SK-N-MC (cell line): ENCODE measurements around the gene HOXB9.

Source experiments
- DNase-seq: peaks from one replicate; pipeline ENCODE4 v3.0.0-alpha.2; 2011; ENCODE audit warnings: low read depth, low spot score
- H3K27ac ChIP-seq: fragments of 200-600 bp; sonication (generic); 2 replicates; pipeline ENCODE4 v1.5.1; 2016; ENCODE audit warnings: mixed run types
- H3K36me3 ChIP-seq: fragments of 200-600 bp; sonication (generic); 2 replicates; pipeline ENCODE4 v1.6.1; 2017; ENCODE audit warnings: antibody characterized with exemption, low read length, mixed read lengths; ENCODE audit not compliant: insufficient read depth
- H3K4me3 ChIP-seq: fragments of 200-600 bp; sonication (generic); 2 replicates; pipeline ENCODE4 v1.5.1; 2016
- H3K9ac ChIP-seq: fragments of 200-600 bp; sonication (generic); 2 replicates; pipeline ENCODE4 v1.8.0; 2017; ENCODE audit warnings: mixed run types, mixed read lengths; ENCODE audit not compliant: insufficient read length
- H3K9me3 ChIP-seq: fragments of 200-600 bp; sonication (generic); 2 replicates; pipeline ENCODE4 v1.6.1; 2017; ENCODE audit warnings: low read depth, mild to moderate bottlenecking, antibody characterized with exemption, low read length, moderate library complexity, mixed read lengths
- EZH2 ChIP-seq: fragments of 200-600 bp; sonication (generic); IDR thresholded peaks from one replicate; pipeline ENCODE4 v1.6.1; 2017; ENCODE audit warnings: antibody characterized with exemption
- FOXP2 ChIP-seq: optimal IDR thresholded peaks from 2 replicates; pipeline ENCODE3; 2011; ENCODE audit warnings: mild to moderate bottlenecking, moderate library complexity; ENCODE audit not compliant: insufficient read depth; ENCODE audit errors: extremely low read length, control extremely low read depth
- POLR2AphosphoS5 ChIP-seq: IDR thresholded peaks from 2 replicates; pipeline ENCODE4 v1.6.1; 2012; ENCODE audit warnings: mild to moderate bottlenecking, low read depth, low read length, borderline replicate concordance

The HOXB9 gene

GRCh38 chr17:48597778-48598631, 28.2 kb downstream of the HOXB9 start:
- Histone ChIP-seq H3K27ac (no peak overlapping the region), H3K4me3 (no peak overlapping the region), H3K9me3 (no peaks in the 10 kb centered on the region), H3K9ac (peak overlapping the region; percentile 25), H3K36me3 (peaks cover 15% of the 10 kb centered on the region)
- TF ChIP-seq POLR2AphosphoS5 (no peak), EZH2 (no peak), FOXP2 (no peak)
- no peak for DNase-seq

GRCh38 chr17:48597528-48597777, 28.7 kb downstream of the HOXB9 start:
- H3K27ac ChIP-seq, result no peak overlapping the region
- no peak overlapping the region for H3K4me3 ChIP-seq
- H3K36me3 ChIP-seq, result peaks cover 16% of the 10 kb centered on the region
- H3K9ac ChIP-seq, result no peak overlapping the region
- DNase-seq, result no peak
- TF ChIP-seq EZH2 (no peak), POLR2AphosphoS5 (no peak), FOXP2 (no peak)
- H3K9me3 ChIP-seq, result no peaks in the 10 kb centered on the region

- Histone ChIP-seq H3K36me3 (peaks cover 19% of the 10 kb centered on the region), H3K4me3 (no peak overlapping the region), H3K27ac (no peak overlapping the region), H3K9me3 (no peaks in the 10 kb centered on the region), H3K9ac (no peak overlapping the region)
- TF ChIP-seq FOXP2 (no peak), POLR2AphosphoS5 (no peak), EZH2 (no peak)
- no peak for DNase-seq
These were observed 29.2 kb downstream of the HOXB9 start for GRCh38 chr17:48596735-48597527.

DNA sequence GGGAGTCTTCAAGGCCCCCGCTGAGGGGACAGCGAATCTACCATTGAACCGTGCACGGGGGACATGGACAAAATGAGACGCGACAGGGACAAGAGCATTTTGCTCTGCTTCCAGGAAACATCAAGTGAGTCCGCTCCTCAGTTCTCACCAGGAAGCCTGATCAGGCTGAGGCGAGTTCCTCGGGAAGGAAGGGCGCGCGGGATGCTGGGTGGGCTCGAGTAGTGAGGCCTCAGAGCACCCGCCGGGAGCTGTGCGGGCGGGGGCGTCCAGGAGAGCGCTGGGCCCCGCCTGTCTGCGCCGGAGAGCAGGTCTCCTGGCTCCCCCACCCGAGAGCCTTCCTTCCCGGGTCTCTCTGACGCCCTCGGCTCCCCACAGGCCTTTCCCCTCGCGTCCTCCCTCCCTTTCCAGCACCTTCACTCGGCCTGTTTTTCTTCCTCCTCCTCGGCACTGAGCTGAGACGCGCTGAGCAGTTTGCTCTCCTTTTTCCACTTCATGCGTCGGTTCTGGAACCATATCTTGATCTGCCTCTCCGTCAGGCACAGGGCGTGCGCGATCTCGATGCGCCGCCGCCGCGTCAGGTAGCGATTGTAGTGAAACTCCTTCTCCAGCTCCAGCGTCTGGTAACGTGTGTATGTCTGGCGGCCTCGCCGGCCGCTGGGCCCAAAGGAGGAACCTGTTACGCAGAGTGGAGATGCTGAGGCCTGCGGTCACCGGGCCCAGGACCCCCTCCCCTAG, 30.0 kb downstream of the HOXB9 start:
- no peaks in the 10 kb centered on the region for H3K9me3 ChIP-seq
- TF ChIP-seq POLR2AphosphoS5 (no peak), EZH2 (no peak), FOXP2 (no peak)
- no peak overlapping the region for H3K4me3 ChIP-seq
- no peak overlapping the region for H3K9ac ChIP-seq
- DNase-seq, result no peak
- peaks cover 25% of the 10 kb centered on the region for H3K36me3 ChIP-seq
- peak overlapping the region; percentile 96; the same call in 1 of the 2 replicates for H3K27ac ChIP-seq

GRCh38 chr17:48595278-48595999, 30.7 kb downstream of the HOXB9 start:
- no peak for TF ChIP-seq FOXP2
- no peak for TF ChIP-seq EZH2
- TF ChIP-seq POLR2AphosphoS5, result no peak
- Histone ChIP-seq H3K4me3 (no peak overlapping the region), H3K27ac (peak overlapping the region; percentile 96), H3K9me3 (no peaks in the 10 kb centered on the region), H3K36me3 (peaks cover 30% of the 10 kb centered on the region), H3K9ac (no peak overlapping the region)
- DNase-seq, result no peak

DNA sequence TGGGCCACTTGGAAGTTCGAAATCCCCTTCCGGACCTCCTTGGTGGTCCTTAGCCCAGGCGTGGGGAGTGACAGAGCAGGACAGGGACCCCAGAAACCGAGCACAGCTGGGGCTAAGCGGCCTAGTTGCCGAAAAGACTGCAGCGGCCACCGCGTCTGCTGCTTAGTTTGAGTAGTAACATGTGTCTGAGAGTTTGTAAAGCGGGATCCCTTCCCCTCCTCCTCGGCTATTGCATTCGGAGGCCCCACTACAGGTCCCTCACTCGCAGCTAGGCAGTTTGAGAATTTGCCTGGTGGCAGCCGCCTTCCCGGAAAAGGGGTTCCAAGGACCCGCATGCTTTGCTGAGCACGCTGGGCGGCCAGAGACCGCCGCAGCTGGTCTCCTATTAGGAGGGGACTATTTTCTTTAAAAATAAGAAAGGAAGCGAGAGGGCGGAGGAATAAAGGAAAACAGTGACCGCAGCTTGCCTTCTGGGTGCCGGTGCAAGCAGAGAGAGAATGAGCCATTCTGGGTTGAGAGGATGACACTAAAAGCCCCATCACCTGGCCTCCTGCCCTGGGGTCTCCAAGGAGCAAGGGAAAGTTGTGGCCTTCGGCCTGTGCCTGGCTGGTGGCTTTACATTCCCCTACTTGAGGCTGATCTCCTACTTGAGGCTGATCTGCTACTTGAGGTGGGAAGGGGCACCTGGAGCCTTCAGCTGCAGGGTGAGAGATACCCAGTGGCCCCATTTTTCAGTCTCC, 31.4 kb downstream of the HOXB9 start:
- Histone ChIP-seq H3K9ac (peak overlapping the region; percentile 67), H3K9me3 (no peaks in the 10 kb centered on the region), H3K36me3 (peaks cover 30% of the 10 kb centered on the region), H3K4me3 (peak overlapping the region; percentile 76), H3K27ac (peak overlapping the region; percentile 96)
- no peak for DNase-seq
- TF ChIP-seq FOXP2, result no peak
- no peak for TF ChIP-seq POLR2AphosphoS5
- no peak for TF ChIP-seq EZH2

DNA sequence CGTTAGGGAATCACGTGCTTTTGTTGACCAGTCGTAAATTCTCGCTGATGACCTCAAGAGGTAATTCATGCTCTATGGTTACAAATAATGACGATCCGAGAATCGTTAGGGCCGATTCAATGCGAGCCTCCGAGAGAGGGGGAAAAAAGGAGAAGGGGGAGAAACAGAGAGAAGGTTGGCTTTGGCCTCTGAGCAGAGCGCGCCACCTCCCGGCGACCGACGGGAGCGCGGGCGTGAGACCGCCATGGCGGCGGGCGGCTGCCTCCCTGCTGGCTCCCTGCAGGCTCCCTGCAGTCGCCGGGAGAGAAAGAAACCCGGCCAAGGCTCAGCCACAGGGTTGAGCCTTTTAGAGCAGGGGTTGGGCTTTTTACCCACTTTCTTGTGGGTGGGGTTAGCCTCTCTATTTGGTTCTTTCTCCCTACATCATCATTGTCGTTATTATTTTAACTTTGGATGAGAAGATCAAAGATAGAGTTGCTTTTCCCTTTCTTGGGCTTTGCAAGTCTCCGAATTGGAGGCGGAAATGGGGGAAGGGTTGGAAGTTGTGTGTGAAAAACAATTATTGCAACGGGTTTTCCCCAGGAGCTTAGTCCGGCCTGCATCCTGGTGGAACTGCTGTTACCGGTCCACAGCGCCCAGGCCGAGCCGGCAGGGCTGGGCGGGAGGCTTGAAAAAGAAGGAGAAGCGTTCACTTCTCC, 32.2 kb downstream of the HOXB9 start:
- H3K9me3 ChIP-seq, result no peaks in the 10 kb centered on the region
- DNase-seq, result no peak
- H3K4me3 ChIP-seq, result peak overlapping the region; percentile 76
- H3K9ac ChIP-seq, result peak overlapping the region; percentile 67
- TF ChIP-seq FOXP2 (no peak), EZH2 (no peak), POLR2AphosphoS5 (no peak)
- H3K36me3 ChIP-seq, result peaks cover 30% of the 10 kb centered on the region
- H3K27ac ChIP-seq, result peak overlapping the region; percentile 96
